Sigmoid colon (tissue), 4 donors: ENCODE data around the gene AP1M2.

Experiments
- EP300 ChIP-seq, 4 donors: sonication (generic); formaldehyde crosslinking; IDR thresholded peaks; one replicate each; pipeline ENCODE4 v1.6.1; 2017; ENCODE audit warnings: antibody characterized with exemption in 4 of 4
- POLR2A ChIP-seq, 2 donors: fragments of 450-650 bp; IDR thresholded peaks; one replicate each; pipeline ENCODE4 v1.6.1; 2016; ENCODE audit warnings: antibody characterized with exemption in 2 of 2, mild to moderate bottlenecking in 2 of 2, moderate library complexity in 2 of 2
- TF ChIP-seq, protein P1 (sequence below), 4 experiments: fragments of 450-650 bp in 3 of 4; fragments of 200-600 bp in 1 of 4; IDR thresholded peaks; one replicate each; pipeline ENCODE4 v1.5.1; 2016 to 2019; ENCODE audit warnings: antibody characterized with exemption in 4 of 4, mild to moderate bottlenecking in 3 of 4, moderate library complexity in 2 of 4

DNA sequence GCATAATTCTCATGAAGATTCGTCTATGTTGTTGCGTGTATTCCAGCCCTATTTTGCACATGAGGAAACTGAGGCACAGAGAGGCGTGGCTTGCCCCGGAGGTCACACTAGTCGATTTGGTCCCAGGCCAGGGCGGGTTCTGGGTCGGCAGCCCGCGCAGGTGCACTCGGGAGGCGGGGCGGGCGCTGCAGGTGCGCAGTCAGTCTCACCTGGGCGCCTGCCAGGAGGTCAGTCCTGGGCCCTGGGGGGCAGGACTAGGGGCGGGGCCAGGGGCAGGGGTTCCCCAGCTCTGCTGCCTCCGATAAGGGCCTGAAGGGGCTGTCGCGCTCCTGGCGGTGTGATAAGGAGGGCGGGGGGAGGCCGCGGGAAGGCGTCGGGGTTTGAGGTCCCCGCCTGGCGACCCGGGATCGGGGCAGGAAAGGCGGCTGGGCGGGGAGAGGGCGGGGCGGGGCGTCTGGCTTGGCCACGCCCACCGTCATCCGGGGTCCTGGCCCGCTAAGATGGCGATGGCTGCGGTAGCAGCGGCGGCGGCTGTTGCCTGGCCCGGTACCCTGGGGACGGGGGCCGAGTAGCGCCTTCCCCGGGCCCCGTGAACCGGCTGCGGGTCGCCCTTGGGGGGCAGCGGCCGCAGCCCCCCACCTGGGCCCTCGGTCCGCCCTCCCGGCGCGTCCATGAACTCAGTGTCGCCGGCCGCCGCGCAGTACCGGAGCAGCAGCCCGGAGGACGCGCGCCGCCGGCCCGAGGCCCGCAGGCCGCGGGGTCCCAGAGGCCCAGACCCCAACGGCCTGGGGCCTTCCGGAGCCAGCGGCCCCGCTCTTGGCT is 43.5 kb downstream of the AP1M2 start, which contains the start of gene ATG4D:
- TF ChIP-seq EP300 (IDR thresholded peaks at IDR 0.05), result no peak
- TF ChIP-seq, protein P1, sequence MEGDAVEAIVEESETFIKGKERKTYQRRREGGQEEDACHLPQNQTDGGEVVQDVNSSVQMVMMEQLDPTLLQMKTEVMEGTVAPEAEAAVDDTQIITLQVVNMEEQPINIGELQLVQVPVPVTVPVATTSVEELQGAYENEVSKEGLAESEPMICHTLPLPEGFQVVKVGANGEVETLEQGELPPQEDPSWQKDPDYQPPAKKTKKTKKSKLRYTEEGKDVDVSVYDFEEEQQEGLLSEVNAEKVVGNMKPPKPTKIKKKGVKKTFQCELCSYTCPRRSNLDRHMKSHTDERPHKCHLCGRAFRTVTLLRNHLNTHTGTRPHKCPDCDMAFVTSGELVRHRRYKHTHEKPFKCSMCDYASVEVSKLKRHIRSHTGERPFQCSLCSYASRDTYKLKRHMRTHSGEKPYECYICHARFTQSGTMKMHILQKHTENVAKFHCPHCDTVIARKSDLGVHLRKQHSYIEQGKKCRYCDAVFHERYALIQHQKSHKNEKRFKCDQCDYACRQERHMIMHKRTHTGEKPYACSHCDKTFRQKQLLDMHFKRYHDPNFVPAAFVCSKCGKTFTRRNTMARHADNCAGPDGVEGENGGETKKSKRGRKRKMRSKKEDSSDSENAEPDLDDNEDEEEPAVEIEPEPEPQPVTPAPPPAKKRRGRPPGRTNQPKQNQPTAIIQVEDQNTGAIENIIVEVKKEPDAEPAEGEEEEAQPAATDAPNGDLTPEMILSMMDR (IDR thresholded peaks at IDR 0.05), result no peak
- peak; percentile 50 to 70 for TF ChIP-seq POLR2A (IDR thresholded peaks at IDR 0.05)
